GM11168 (cell line): Measurements from ENCODE around the gene NPC1.

Experiments
- in situ Hi-C: fragments of 300-500 bp; cut with MboI; formaldehyde crosslinking; loops from one replicate; pipeline ENCODE4 v1.12.0; 2022; ENCODE audit warnings: low sequenced_read_pairs; ENCODE audit not compliant: unreplicated experiment

Gene NPC1

GRCh38 chr18:23586249-23587196 is at the start of gene NPC1:
Gene NPC1, minus strand, starts transcription at chr18:23586506. Its CDS starts 163 bp downstream, at chr18:23586343.
- in situ Hi-C loops, result loop anchor here (10.0 kb wide), 1 partner anchor 72 kb away; no protein-coding TSS in a partner anchor

DNA sequence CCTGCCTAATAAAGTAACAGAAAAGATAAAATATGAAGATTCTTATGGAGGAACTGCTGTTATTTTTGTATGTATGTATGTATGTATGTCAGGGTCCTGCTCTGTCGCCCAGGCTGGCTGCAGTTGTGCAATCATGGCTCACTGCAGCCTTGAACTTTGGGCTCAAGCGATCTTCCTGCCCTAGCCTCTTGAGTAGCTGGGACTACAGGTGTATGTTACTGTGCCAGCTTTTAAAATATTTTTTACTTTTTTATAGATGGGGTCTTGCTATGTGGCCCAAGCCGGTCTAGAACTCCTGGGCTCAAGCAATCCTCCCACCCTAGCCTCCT is 49.7 kb upstream of the NPC1 start:
- in situ Hi-C loops, result no loop called here

- in situ Hi-C loops, result no loop called here
Observed at GRCh38 chr18:23635283-23636070, 49.2 kb upstream of the NPC1 start.

DNA sequence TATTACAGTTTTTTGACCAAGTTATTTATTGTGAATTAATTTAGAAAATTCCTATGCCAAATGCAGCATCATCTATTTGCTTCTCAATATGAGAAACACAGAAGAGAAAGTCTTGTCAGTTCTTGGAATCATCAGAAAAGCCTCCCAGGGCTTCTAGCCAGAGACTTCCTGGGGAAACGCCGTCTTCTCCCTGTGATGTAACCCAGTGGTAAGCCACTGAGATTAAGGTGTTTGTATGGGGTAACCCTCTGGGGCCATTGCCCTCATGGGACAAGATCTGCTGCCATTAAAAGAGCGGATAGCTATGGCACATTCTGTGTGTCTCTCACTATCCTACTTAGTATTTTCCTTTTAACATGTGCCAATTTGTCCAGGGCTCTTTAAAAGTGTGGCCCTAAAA is 48.4 kb upstream of the NPC1 start:
- in situ Hi-C loops, result no loop called here

GRCh38 chr18:23632615-23633014 is 46.3 kb upstream of the NPC1 start:
- in situ Hi-C loops, result no loop called here

GRCh38 chr18:23631746-23632145 is 45.4 kb upstream of the NPC1 start:
- in situ Hi-C loops, result no loop called here

DNA sequence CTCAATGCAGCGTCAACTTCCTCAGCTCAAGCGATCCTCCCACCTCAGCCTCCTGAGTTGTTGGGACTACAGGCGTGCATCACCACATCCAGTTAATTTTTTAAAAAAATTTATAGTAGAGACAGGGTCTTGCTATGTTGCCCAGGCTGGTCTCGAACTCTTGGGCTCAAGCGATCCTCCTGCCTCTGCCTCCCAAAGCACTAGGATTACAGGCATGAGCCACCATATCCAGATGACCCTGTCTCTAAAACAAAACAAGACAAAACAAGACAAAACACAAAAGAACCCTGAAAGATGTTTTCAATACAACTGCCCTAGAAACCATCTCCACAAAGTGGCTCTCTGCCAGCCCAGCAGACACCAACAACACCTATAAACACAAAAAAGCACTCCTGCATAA is 45.0 kb upstream of the NPC1 start:
- in situ Hi-C loops, result no loop called here

DNA sequence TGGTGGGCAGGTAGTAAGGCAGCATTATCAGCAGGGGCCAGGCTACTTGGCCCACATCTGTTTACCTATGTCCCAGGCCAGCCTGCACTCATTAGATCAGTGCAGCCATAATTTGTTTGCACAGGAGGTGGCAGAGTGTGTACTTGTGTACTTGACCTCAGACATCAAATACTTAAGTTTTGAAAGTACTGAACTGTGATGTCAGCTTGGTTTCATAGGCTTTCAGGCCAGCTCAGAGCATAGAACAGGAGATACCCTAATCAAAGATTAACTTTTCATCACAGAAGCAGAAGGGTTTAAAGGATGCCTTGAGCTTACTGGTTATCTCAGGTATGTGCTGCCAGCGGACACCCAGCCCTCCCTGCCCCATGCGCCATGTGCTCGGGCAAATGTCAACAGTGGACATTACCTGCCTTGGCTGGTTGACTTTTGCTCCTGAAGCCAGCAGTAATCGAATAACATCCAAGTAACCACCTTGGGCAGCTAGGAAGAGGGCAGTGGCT is 43.2 kb upstream of the NPC1 start:
- in situ Hi-C loops, result loop anchor here (5.0 kb wide), 1 partner anchor 178 kb away; no protein-coding TSS in a partner anchor

DNA sequence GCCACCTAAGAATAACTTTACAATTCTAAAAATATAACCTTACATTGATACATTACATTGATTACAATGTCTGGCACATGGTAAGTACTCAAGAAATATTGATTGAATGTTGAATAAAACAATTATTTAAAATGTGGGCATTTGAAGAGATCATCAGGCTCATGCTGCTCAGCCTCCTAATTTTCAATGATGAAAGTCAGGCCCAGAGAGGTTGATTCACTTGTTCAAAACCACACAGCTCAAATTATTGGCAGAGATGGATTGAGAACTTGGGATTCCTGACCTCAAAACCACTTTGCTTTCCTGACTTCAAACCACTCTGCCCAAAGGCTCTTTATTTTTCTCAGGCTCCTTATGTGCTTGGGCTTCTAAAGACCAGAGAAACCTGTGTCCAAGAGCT is 41.7 kb upstream of the NPC1 start:
- in situ Hi-C loops, result loop anchor here (5.0 kb wide), 1 partner anchor 179 kb away; no protein-coding TSS in a partner anchor

GRCh38 chr18:23627321-23627720 is 41.0 kb upstream of the NPC1 start:
- in situ Hi-C loops, result loop anchor here (5.0 kb wide), 1 partner anchor 180 kb away; no protein-coding TSS in a partner anchor

DNA sequence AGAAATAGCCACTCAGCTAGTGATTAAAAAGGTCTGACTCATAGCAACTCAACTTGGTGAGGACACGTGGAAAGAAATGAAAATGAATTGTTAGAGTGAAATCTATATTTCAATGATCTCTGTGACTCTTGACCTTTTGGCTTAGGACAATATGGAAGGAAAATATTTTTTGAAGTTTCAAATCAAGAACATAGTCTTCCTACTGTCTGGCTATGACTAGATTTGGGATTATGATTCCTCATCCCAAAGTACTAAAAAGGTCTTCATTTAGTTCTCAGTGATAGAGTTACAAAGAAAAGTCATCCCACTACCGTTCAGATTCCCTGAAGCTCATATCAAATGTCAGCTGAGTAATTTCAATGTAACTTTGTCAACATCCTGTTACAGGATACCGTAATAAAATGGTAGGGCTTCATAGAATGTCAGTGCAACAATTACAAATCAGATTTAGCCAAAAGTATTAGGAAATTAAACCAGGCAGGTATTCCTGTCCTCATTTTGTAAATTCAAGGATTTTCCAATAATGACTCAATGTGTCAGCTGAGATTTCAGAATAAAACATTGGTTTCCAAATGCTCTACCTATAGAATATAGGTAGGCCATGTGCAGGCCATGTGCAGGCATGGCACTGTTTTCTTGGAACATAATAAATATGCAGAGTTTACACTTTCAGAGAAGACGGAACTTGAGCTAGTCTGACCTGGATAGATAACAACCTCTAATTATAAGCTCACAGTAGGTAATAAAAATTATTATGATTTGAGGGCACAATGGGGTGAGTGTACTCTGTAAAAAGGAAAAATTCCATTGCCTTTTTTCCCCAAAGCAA is 40.4 kb upstream of the NPC1 start:
- in situ Hi-C loops, result loop anchor here (5.0 kb wide), 1 partner anchor 181 kb away; no protein-coding TSS in a partner anchor

DNA sequence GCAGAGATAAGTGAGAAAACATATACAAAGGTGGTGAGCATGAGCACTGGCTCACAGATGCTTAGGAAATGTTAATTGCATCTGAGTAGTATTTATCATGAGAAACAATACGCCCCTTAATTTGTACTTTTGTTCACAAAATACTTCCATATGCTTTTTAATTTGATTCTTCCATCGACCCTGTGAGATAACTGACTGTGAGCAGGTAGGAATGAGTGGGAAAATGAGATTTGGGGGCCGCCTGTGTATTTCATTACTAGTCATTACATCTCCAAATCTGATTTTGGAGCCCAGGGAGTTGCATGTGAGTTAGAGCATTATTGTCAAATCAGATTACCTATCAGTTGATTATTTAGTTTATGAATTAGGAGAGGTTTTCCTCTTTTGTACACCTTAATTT is 36.7 kb upstream of the NPC1 start:
- in situ Hi-C loops, result loop anchor here (25.0 kb wide), 1 partner anchor 489 kb away; no protein-coding TSS in a partner anchor

DNA sequence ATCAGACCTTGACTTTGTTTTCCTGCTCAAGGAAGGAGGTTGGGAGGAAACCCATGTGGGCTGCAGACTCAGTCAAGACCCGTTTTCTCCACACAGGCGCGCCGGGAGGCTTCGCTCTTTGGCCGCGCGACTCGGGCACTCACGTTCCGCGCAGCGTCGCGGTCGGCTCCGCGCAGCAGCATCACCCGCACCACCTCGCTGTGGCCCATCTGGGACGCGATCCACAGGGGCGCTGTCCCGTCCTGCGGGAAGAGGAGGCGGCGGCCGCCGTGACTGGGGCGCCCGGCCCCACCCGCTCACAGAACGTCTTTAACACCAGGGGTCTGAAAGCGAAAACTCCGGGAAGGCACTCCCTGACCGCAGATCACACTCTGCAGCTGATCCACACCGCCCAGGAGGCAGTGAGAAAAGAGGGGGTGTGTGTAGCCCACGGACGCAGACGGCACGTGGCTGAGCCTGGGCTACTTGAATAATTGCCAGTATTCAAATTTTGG is 33.1 kb upstream of the NPC1 start:
- in situ Hi-C loops, result loop anchor here (25.0 kb wide), 1 partner anchor 493 kb away; no protein-coding TSS in a partner anchor

GRCh38 chr18:23618862-23619387 is 32.6 kb upstream of the NPC1 start:
- in situ Hi-C loops, result loop anchor here (25.0 kb wide), 1 partner anchor 493 kb away; no protein-coding TSS in a partner anchor

- in situ Hi-C loops, result loop anchor here (25.0 kb wide), 1 partner anchor 495 kb away; no protein-coding TSS in a partner anchor
Observed at GRCh38 chr18:23617412-23618014, 31.2 kb upstream of the NPC1 start.

GRCh38 chr18:23616258-23616657 is 30.0 kb upstream of the NPC1 start:
- in situ Hi-C loops, result loop anchor here (25.0 kb wide), 1 partner anchor 496 kb away; no protein-coding TSS in a partner anchor

DNA sequence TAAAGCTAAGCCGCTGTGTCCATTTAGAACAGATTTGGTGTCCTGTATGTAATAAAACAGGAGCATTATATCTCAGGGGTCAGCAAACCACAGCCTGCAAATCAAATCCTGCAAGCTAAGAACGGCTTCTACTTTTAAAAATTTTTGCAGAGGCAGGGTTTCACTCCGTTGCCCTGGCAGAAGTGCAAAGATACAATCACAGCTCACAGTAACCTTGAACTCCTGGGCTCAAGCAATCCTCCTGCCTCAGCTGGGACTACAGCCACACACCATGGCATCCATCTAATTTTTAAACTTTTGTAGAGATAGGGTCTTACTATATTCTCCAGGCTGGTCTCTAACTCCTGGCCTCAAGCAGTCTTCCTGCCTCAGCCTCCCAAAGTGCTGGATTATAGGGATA is 28.6 kb upstream of the NPC1 start:
- in situ Hi-C loops, result loop anchor here (25.0 kb wide), 1 partner anchor 497 kb away; no protein-coding TSS in a partner anchor

DNA sequence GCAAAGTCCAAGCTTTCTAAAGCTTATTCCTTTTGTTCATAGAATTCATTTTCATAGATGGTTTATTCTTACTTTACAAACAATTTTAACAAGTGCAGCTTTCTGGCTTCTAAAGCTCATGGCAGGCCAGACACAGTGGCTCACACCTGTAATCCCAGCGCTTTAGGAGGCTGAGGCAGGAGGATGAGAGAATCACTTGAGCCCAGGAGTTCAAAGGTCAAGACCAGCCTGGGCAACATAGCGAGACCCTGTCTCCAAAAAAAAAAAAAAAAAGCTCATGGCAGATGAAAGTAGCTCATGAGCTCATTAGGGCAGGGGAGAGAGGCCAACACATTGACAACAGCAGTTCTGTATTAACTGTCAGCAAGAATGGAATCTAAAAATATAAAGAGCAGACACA is 28.1 kb upstream of the NPC1 start:
- in situ Hi-C loops, result loop anchor here (25.0 kb wide), 1 partner anchor 498 kb away; no protein-coding TSS in a partner anchor

DNA sequence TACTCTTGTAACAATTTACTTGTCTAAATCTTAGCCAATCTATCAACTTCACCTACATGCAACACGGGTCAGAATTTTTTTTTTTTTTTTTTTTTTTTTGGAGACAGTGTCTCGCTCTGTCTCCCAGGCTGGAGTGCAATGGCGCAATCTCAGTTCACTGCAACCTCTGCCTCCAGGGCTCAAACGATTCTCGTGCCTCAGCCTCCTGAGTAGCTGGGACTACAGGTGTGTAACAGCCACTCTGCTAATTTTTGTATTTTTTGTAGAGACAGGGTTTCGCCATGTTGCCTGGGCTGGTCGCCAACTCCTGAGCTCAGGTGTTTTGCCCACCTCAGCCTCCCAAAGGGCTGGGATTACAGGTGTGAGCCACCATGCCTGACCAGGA is 26.8 kb upstream of the NPC1 start:
- in situ Hi-C loops, result loop anchor here (25.0 kb wide), 1 partner anchor 499 kb away; no protein-coding TSS in a partner anchor
